Body of pancreas (tissue), 4 donors: ENCODE results near the gene TNFSF8.

Experiments
- CTCF ChIP-seq, 7 experiments: fragments of 450-650 bp in 4 of 7; fragments of 200-600 bp in 3 of 7; sonication (generic) in 3 of 7; IDR thresholded peaks; one replicate each; pipeline ENCODE4 v1.5.1; 2016 to 2019; ENCODE audit warnings: antibody characterized with exemption in 7 of 7
- POLR2A ChIP-seq, 3 donors: fragments of 450-650 bp; IDR thresholded peaks; one replicate each; pipeline ENCODE4 v1.6.1; 2016; ENCODE audit warnings: antibody characterized with exemption in 3 of 3, mild to moderate bottlenecking in 2 of 3

- no peak for TF ChIP-seq CTCF (IDR thresholded peaks at IDR 0.05)
- TF ChIP-seq POLR2A (IDR thresholded peaks at IDR 0.05), result no peak
Measured at GRCh38 chr9:114895521-114895991, 34.8 kb downstream of the TNFSF8 start.
